Measurements from ENCODE around the gene PDLIM7. TPM values are rescaled to one million over a fixed set of nuclear protein-coding genes. Genes with fewer than 3 reads are reported as not detected.

PDLIM7 gene
- total RNA-seq, 1 donor from 2014 or later: 118 TPM

GRCh38 chr5:177434437-177434836, 63.0 kb downstream of the PDLIM7 start:
- H3K27me3 ChIP-seq: no peaks in the 10 kb centered on the region
- intact Hi-C loops (cut with DNase I): no loop called here
- no peak overlapping the region for H3K4me3 ChIP-seq
- peaks cover 21% of the 10 kb centered on the region for H3K4me1 ChIP-seq
- no peaks in the 10 kb centered on the region for H3K9me3 ChIP-seq
- no peak for DNase-seq (ENCODE audit: extremely low spot score in 2 of 2)
- TF ChIP-seq POLR2AphosphoS5 (IDR thresholded peaks at IDR 0.05; ENCODE audit: insufficient read depth in 1 of 2, low read depth in 1 of 2) (no peak), POLR2A (IDR thresholded peaks at IDR 0.05) (no peak)
- TF ChIP-seq, protein P1, sequence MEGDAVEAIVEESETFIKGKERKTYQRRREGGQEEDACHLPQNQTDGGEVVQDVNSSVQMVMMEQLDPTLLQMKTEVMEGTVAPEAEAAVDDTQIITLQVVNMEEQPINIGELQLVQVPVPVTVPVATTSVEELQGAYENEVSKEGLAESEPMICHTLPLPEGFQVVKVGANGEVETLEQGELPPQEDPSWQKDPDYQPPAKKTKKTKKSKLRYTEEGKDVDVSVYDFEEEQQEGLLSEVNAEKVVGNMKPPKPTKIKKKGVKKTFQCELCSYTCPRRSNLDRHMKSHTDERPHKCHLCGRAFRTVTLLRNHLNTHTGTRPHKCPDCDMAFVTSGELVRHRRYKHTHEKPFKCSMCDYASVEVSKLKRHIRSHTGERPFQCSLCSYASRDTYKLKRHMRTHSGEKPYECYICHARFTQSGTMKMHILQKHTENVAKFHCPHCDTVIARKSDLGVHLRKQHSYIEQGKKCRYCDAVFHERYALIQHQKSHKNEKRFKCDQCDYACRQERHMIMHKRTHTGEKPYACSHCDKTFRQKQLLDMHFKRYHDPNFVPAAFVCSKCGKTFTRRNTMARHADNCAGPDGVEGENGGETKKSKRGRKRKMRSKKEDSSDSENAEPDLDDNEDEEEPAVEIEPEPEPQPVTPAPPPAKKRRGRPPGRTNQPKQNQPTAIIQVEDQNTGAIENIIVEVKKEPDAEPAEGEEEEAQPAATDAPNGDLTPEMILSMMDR (IDR thresholded peaks at IDR 0.05): no peak
- peaks cover 0 to 51% of the 10 kb centered on the region in 2 donors for H3K36me3 ChIP-seq
- H3K27ac ChIP-seq: no peak overlapping the region

DNA sequence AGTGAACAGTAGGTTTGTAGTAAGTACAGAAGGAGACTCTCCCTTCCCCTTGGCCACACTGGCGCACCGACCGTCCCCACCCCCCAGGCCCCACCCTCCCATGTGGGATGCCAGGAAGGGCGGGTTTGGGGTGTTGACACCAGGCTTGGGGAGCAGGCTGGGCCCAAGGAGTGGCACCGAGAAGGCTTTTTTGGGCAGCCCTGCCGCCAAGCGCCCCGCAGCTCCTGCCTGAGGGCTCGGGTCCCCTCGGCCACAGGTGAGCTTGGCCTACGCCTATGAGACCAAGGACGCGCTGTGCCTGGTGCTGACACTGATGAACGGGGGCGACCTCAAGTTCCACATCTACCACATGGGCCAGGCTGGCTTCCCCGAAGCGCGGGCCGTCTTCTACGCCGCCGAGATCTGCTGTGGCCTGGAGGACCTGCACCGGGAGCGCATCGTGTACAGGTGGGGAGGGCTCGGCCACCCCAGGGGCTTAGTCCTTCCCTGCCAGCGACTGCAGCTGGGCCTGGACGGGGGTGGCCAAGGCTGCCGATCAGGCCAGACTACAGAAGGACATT, 63.7 kb downstream of the PDLIM7 start:
- Histone ChIP-seq H3K27ac (no peak overlapping the region), H3K4me3 (no peak overlapping the region), H3K9me3 (no peaks in the 10 kb centered on the region), H3K36me3 (peaks cover 0 to 51% of the 10 kb centered on the region in 2 donors), H3K27me3 (no peaks in the 10 kb centered on the region), H3K4me1 (peaks cover 28% of the 10 kb centered on the region)
- intact Hi-C loops (cut with DNase I): no loop called here
- no peak for DNase-seq (ENCODE audit: extremely low spot score in 2 of 2)
- TF ChIP-seq, protein P1 (IDR thresholded peaks at IDR 0.05): no peak
- TF ChIP-seq POLR2A (IDR thresholded peaks at IDR 0.05) (no peak), POLR2AphosphoS5 (IDR thresholded peaks at IDR 0.05; ENCODE audit: insufficient read depth in 1 of 2, low read depth in 1 of 2) (no peak)

Other genes with a start within 250 kb of the PDLIM7 start
- gene RAB24, start 193.9 kb downstream of the PDLIM7 start, total RNA-seq: 48.6 TPM
- 93.3 TPM for gene PRELID1, start 193.8 kb downstream of the PDLIM7 start, total RNA-seq
- gene MXD3, start 185.7 kb downstream of the PDLIM7 start, total RNA-seq: 5.4 TPM
- gene LMAN2, start 145.9 kb downstream of the PDLIM7 start, total RNA-seq: 166 TPM
- 49.1 TPM for gene RGS14, start 139.7 kb downstream of the PDLIM7 start, total RNA-seq
- not detected for gene SLC34A1, start 113.2 kb downstream of the PDLIM7 start, total RNA-seq
- gene PFN3, start 96.9 kb downstream of the PDLIM7 start, total RNA-seq: not detected
- 5.2 TPM for gene F12, start 88.0 kb downstream of the PDLIM7 start, total RNA-seq
- gene GRK6, start 70.9 kb downstream of the PDLIM7 start, total RNA-seq: 28.7 TPM
- gene PRR7, start 50.8 kb downstream of the PDLIM7 start, total RNA-seq: 1.2 TPM
- gene DBN1, start 24.0 kb downstream of the PDLIM7 start, total RNA-seq: 69.0 TPM
- 12.0 TPM for gene DOK3, start 12.2 kb upstream of the PDLIM7 start, total RNA-seq
- 125 TPM for gene DDX41, start 19.4 kb upstream of the PDLIM7 start, total RNA-seq
- gene FAM193B, start 57.0 kb upstream of the PDLIM7 start, total RNA-seq: 72.4 TPM
- 83.7 TPM for gene TMED9, start 94.6 kb upstream of the PDLIM7 start, total RNA-seq
- gene B4GALT7, start 102.5 kb upstream of the PDLIM7 start, total RNA-seq: 19.4 TPM

Measured in vagina (tissue), 2 donors.